Measurements from ENCODE around the gene LASP1. TPM values are rescaled to one million over a fixed set of nuclear protein-coding genes. Genes with fewer than 3 reads are reported as not detected.

LASP1 gene
- total RNA-seq, 1 donor from 2014 or later: 69.0 TPM

GRCh38 chr17:38874505-38875400 lies 4.9 kb downstream of the LASP1 start:
- TF ChIP-seq POLR2AphosphoS5 (IDR thresholded peaks at IDR 0.05; ENCODE audit: insufficient read depth in 1 of 2, low read depth in 1 of 2) (no peak), POLR2A (IDR thresholded peaks at IDR 0.05) (no peak), CTCF (IDR thresholded peaks at IDR 0.05) (no peak)
- Histone ChIP-seq H3K27ac (peak overlapping the region; percentile 95), H3K9me3 (no peaks in the 10 kb centered on the region), H3K4me3 (peak overlapping the region; percentile 19 to 30), H3K4me1 (peaks cover 88% of the 10 kb centered on the region), H3K27me3 (no peaks in the 10 kb centered on the region), H3K36me3 (peaks cover 0 to 8% of the 10 kb centered on the region in 2 donors)
- no peak for DNase-seq (ENCODE audit: extremely low spot score in 2 of 2)
- intact Hi-C loops (cut with DNase I): loop anchor here (5.0 to 10.0 kb wide), 2 partner anchors 50 to 278 kb away; partner anchors contain the start of genes LASP1NB and PLXDC1

- H3K4me3 ChIP-seq: peak overlapping the region; percentile 19 to 30
- intact Hi-C loops (cut with DNase I): loop anchor here (10.0 kb wide), 1 partner anchor 49 kb away; the partner anchor contains the start of gene LASP1NB
- peaks cover 0 to 8% of the 10 kb centered on the region in 2 donors for H3K36me3 ChIP-seq
- peak overlapping the region; percentile 95 for H3K27ac ChIP-seq
- TF ChIP-seq CTCF (IDR thresholded peaks at IDR 0.05): no peak
- TF ChIP-seq POLR2A (IDR thresholded peaks at IDR 0.05): no peak
- TF ChIP-seq POLR2AphosphoS5 (IDR thresholded peaks at IDR 0.05; ENCODE audit: insufficient read depth in 1 of 2, low read depth in 1 of 2): no peak
- H3K4me1 ChIP-seq: peaks cover 96% of the 10 kb centered on the region
- H3K27me3 ChIP-seq: no peaks in the 10 kb centered on the region
- H3K9me3 ChIP-seq: no peaks in the 10 kb centered on the region
- DNase-seq (ENCODE audit: extremely low spot score in 2 of 2): no peak
These were observed 5.7 kb downstream of the LASP1 start for GRCh38 chr17:38875477-38876075.

GRCh38 chr17:38877130-38877851 lies 7.4 kb downstream of the LASP1 start:
- intact Hi-C loops (cut with DNase I): loop anchor here (10.0 kb wide), 1 partner anchor 48 kb away; the partner anchor contains the start of gene LASP1NB
- TF ChIP-seq POLR2AphosphoS5 (IDR thresholded peaks at IDR 0.05; ENCODE audit: insufficient read depth in 1 of 2, low read depth in 1 of 2): no peak
- TF ChIP-seq CTCF (IDR thresholded peaks at IDR 0.05): no peak
- no peak for TF ChIP-seq POLR2A (IDR thresholded peaks at IDR 0.05)
- H3K27ac ChIP-seq: peak overlapping the region; percentile 31
- H3K4me3 ChIP-seq: no peak overlapping the region
- peaks cover 98% of the 10 kb centered on the region for H3K4me1 ChIP-seq
- H3K27me3 ChIP-seq: no peaks in the 10 kb centered on the region
- no peaks in the 10 kb centered on the region for H3K9me3 ChIP-seq
- DNase-seq (ENCODE audit: extremely low spot score in 2 of 2): no peak
- peaks cover 0 to 8% of the 10 kb centered on the region in 2 donors for H3K36me3 ChIP-seq

GRCh38 chr17:38879878-38880665 lies 10.2 kb downstream of the LASP1 start:
- no peak for TF ChIP-seq CTCF (IDR thresholded peaks at IDR 0.05)
- no peak for TF ChIP-seq POLR2AphosphoS5 (IDR thresholded peaks at IDR 0.05; ENCODE audit: insufficient read depth in 1 of 2, low read depth in 1 of 2)
- TF ChIP-seq POLR2A (IDR thresholded peaks at IDR 0.05): no peak

More at GRCh38 chr17:38879878-38880665, 10.2 kb downstream of the LASP1 start:
- no peak for DNase-seq (ENCODE audit: extremely low spot score in 2 of 2)
- Histone ChIP-seq H3K36me3 (peaks cover 0 to 8% of the 10 kb centered on the region in 2 donors), H3K4me1 (peaks cover 97% of the 10 kb centered on the region), H3K27ac (peak overlapping the region; percentile 67), H3K9me3 (no peaks in the 10 kb centered on the region), H3K27me3 (no peaks in the 10 kb centered on the region), H3K4me3 (peak overlapping the region in 1 of 2 donors; percentile 22)
- intact Hi-C loops (cut with DNase I): loop anchor here (10.0 kb wide), 1 partner anchor 45 kb away; the partner anchor contains the start of gene LASP1NB
